Bronchial epithelial cell (primary cell): ENCODE measurements around the gene DACT2. TPM values are rescaled to one million over a fixed set of nuclear protein-coding genes. Genes with fewer than 3 reads are reported as not detected.
A peak's percentile ranks its signal among the peaks of the same experiment; 100 is the strongest.

Experiments
- DNase-seq: peaks from one replicate; pipeline ENCODE4 v3.0.0-alpha.2; 2010; ENCODE audit warnings: low read depth
- FAIRE-seq: peaks from 2 replicates; lab custom pipeline; 2011; peaks lifted over from hg19 to GRCh38; lab: Jason Lieb, UNC
- H3K27me3 ChIP-seq: 2 replicates; pipeline ENCODE4 v1.5.1; 2011; ENCODE audit warnings: low read length; ENCODE audit not compliant: control insufficient read depth, insufficient read depth
- H3K36me3 ChIP-seq: 2 replicates; pipeline ENCODE4 v1.5.1; 2011; ENCODE audit warnings: low read length; ENCODE audit not compliant: control insufficient read depth, insufficient read depth
- H3K4me3 ChIP-seq: 2 replicates; pipeline ENCODE4 v1.5.1; 2011; ENCODE audit warnings: mild to moderate bottlenecking, low read depth, low read length, control low read depth
- CTCF ChIP-seq: IDR thresholded peaks from 2 replicates; pipeline ENCODE4 v1.5.1; 2011; ENCODE audit warnings: mild to moderate bottlenecking, moderate library complexity, low read length, control low read depth, inconsistent platforms; ENCODE audit not compliant: insufficient read depth, severe bottlenecking
- total RNA-seq: library from RNA; depleted of rRNA; stranded (reverse); fragments of >200 nt; gene quantifications from 2 replicates; pipeline ENCODE4 v1.2.1, GENCODE V29; 2014

The DACT2 gene
- total RNA-seq, 1 donor from 2014 or later, result 1.3 TPM

DNA sequence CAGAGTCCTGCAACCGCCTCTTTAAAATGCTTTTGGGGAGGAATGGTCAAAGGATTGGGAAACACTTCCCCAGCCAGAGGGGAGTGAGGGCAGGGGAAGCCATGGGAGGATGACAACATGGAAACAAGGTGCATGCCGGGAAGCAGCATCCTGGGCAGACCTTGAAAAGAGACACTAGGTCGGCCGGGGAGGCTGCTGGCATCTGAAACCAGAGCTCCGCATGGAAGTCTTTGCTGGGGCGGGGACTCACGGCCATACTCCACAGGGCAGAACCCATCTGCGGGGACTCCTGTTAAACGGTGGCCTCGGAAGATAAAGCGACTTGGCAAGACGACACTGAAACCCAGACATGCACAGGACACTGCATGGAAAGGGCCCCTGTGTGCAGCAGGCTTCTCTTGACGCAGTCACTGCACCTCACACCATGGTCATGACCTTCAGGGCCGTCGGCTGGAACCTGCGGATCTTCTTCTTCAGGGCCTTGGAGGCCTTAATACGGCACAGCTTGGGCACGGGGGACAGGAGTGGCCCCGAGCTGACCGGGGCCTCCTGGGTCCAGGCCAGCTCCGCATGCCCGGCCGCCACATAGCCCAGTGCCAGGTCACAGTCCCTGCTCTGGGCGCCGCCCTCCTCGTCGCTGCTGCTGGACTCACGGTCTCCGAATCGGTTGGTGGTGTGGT is 12.4 kb downstream of the DACT2 start:
- FAIRE-seq (no peak), DNase-seq (no peak)
- H3K4me3 ChIP-seq, result no peak overlapping the region
- H3K36me3 ChIP-seq, result no peaks in the 10 kb centered on the region
- no peak for TF ChIP-seq CTCF
- H3K27me3 ChIP-seq, result no peaks in the 10 kb centered on the region

DNA sequence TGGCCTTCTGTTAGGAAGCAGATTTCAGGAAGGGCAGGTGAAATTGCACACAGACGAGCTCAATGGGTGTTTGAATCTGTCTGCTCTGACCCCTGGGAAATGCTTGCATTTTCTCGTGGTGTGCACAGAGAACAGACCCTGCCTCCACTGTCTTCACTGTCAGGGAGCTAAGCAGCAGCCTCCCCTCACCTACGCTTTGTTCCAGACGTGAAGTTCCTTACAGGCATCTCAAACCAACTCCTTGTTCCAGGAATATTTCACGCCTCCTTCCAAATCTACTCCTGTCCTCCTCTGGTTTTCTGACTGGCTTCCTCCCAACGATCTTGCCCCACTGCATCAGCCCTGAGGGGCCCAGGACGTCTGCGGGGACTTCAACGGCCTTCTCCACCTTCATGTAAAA is 13.7 kb downstream of the DACT2 start:
- TF ChIP-seq CTCF, result no peak
- Histone ChIP-seq H3K36me3 (no peaks in the 10 kb centered on the region), H3K4me3 (no peak overlapping the region), H3K27me3 (no peaks in the 10 kb centered on the region)
- DNase-seq (no peak), FAIRE-seq (no peak)

DNA sequence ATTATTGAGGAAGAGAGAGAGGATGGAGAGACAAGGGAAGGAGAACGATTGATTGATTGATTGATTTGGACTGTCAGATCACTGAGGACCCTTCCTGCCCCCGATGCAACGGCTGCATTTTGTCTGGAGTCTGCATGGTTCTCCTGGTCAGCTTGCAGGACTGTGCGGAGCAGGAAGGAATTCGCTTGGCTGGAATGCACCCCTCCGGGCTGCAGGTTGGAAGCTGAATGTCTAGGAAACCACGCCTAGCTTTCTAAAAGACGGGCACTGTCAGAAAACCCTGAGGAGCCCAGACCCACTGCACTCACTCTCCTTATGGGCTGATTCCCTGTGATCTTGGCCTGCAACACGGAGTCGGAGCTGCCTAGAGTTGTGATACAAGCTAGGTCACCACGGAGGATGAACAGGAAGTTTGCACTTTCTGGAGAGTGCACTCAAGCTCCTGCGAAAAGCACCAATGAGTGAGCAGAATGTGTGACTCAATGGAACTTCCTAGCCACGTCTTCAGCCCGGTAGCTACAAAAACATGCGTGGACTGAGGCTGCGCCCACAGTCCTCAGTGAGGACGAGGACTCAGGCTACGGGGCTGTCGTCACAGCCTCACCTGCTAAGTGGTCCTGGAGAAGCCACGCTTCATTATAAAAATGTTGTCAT is 14.4 kb downstream of the DACT2 start:
- FAIRE-seq (peak; percentile 13), DNase-seq (no peak)
- H3K4me3 ChIP-seq, result no peak overlapping the region
- TF ChIP-seq CTCF, result no peak
- H3K27me3 ChIP-seq, result no peaks in the 10 kb centered on the region
- H3K36me3 ChIP-seq, result no peaks in the 10 kb centered on the region

DNA sequence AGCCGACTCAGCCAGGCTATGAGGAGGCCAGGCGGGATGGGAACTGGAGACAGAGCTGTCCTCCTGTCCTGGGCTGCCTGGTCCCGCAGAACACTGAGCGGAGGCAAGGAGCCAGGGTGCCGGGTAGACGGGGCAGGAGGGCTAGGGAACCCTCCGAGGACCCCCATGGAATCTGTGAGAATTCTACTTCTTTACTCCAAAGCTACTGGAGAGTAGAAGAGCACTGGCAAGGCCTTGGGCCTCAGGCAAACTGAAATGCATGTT is 14.9 kb downstream of the DACT2 start:
- FAIRE-seq, result no peak
- Histone ChIP-seq H3K36me3 (no peaks in the 10 kb centered on the region), H3K4me3 (no peak overlapping the region), H3K27me3 (no peaks in the 10 kb centered on the region)
- TF ChIP-seq CTCF, result no peak
- no peak for DNase-seq

DNA sequence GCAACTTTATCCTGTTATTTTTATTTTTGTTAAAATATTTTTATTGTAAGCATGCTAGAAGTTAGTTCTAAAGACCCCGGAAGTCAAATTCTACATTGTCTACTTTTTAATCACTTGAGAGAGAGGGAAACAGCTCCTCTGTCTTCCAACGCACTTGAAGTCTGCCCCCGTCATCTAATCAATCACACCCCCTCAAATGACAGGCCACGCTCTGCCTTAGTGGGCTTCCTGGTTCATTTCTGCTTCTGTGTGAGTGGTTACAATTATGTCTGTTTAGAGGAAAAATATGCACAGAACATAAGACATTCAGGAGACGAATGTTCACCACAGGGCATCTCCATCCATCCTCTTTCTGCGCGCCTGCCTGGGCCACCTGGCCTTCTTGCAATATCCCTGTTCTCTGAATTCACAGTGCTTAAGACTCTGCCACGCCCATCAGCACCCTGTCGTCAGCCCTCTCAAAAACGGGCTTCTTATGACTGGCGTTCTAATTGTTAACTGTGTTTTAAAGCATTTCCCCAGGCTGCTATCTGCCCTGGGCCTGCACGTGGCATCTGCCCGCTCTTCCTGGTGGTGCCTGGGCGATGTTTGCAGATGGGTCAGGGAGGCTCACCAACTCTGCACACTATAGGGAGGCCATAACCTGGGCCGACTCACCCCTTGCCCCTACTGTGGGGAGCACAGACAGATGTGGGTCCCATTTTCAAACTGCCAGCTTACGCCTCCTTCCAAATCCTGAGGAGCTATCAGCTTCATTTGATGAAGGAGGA is 15.4 kb downstream of the DACT2 start:
- DNase-seq (no peak), FAIRE-seq (peak; percentile 7)
- Histone ChIP-seq H3K4me3 (no peak overlapping the region), H3K36me3 (no peaks in the 10 kb centered on the region), H3K27me3 (no peaks in the 10 kb centered on the region)
- TF ChIP-seq CTCF, result no peak
